SK-N-SH treated with all-trans-retinoic acid at 6 μM for 48 hours (cell line): ENCODE measurements around the gene CDHR4.
"Not testable (repeated sequence)": the region's sequence is repeated elsewhere in the genome, so short reads cannot be mapped to it uniquely, and the experiment has no call there.

Experiments
- ATAC-seq: fragments of 200-7000 bp; cut with Tn5 transposase; 3 replicates; pipeline ENCODE4 v1.9.1; 2020; ENCODE audit warnings: mild to moderate bottlenecking, moderate library complexity
- ARNTL ChIP-seq: fragments of 450-650 bp; formaldehyde crosslinking; IDR thresholded peaks from 2 replicates; pipeline ENCODE4 v1.5.0; 2020; ENCODE audit warnings: low read depth, mild to moderate bottlenecking, moderate library complexity, borderline replicate concordance
- BACH2 ChIP-seq: fragments of 250-450 bp; sonication (Bioruptor Pico); IDR thresholded peaks from 2 replicates; pipeline ENCODE4 v1.9.0; 2021; ENCODE audit warnings: mild to moderate bottlenecking, borderline replicate concordance
- CREB5 ChIP-seq: fragments of 250-450 bp; sonication (Bioruptor Pico); IDR thresholded peaks from 2 replicates; pipeline ENCODE4 v1.5.1; 2020; ENCODE audit warnings: low read depth, mild to moderate bottlenecking, moderate library complexity
- CSRNP3 ChIP-seq: fragments of 250-450 bp; sonication (Bioruptor Pico); IDR thresholded peaks from 2 replicates; pipeline ENCODE4 v1.5.1; 2021; ENCODE audit warnings: mild to moderate bottlenecking, moderate library complexity
- ESRRG ChIP-seq: fragments of 250-450 bp; sonication (Bioruptor Pico); IDR thresholded peaks from 2 replicates; pipeline ENCODE4 v1.6.1; 2021; ENCODE audit warnings: mild to moderate bottlenecking
- GLIS3 ChIP-seq: fragments of 250-450 bp; sonication (Bioruptor Pico); IDR thresholded peaks from 2 replicates; pipeline ENCODE4 v1.5.0; 2020; ENCODE audit warnings: mild to moderate bottlenecking, moderate library complexity
- ISL1 ChIP-seq: fragments of 250-450 bp; sonication (Bioruptor Pico); IDR thresholded peaks from 2 replicates; pipeline ENCODE4 v2.1.2; 2022; ENCODE audit warnings: mild to moderate bottlenecking, moderate library complexity
- OSR1 ChIP-seq: fragments of 250-450 bp; sonication (Bioruptor Pico); IDR thresholded peaks from 2 replicates; pipeline ENCODE4 v1.8.0; 2022; ENCODE audit warnings: moderate library complexity, mild to moderate bottlenecking, inconsistent platforms
- PATZ1 ChIP-seq: fragments of 250-450 bp; sonication (Bioruptor Pico); IDR thresholded peaks from 2 replicates; pipeline ENCODE4 v1.8.0; 2020; ENCODE audit warnings: mild to moderate bottlenecking, moderate library complexity, borderline replicate concordance
- POU6F1 ChIP-seq: fragments of 250-450 bp; sonication (Bioruptor Pico); IDR thresholded peaks from 2 replicates; pipeline ENCODE4 v1.8.0; 2021; ENCODE audit warnings: low read depth, mild to moderate bottlenecking, moderate library complexity, borderline replicate concordance
- PPARA ChIP-seq: fragments of 250-450 bp; sonication (Bioruptor Pico); IDR thresholded peaks from 2 replicates; pipeline ENCODE4 v1.5.0; 2020; ENCODE audit warnings: mild to moderate bottlenecking, borderline replicate concordance
- RARB ChIP-seq: fragments of 250-450 bp; sonication (Bioruptor Pico); IDR thresholded peaks from 2 replicates; pipeline ENCODE4 v1.8.0; 2021; ENCODE audit warnings: mild to moderate bottlenecking, moderate library complexity
- SNAI2 ChIP-seq: fragments of 250-450 bp; sonication (Bioruptor Pico); IDR thresholded peaks from 2 replicates; pipeline ENCODE4 v1.5.0; 2020; ENCODE audit warnings: mild to moderate bottlenecking, moderate library complexity
- TCF4 ChIP-seq: fragments of 250-450 bp; sonication (Bioruptor Pico); IDR thresholded peaks from 2 replicates; pipeline ENCODE4 v1.8.0; 2021; ENCODE audit warnings: mild to moderate bottlenecking, moderate library complexity, borderline replicate concordance
- TOX ChIP-seq: fragments of 250-450 bp; sonication (Bioruptor Pico); IDR thresholded peaks from 2 replicates; pipeline ENCODE4 v1.8.0; 2021; ENCODE audit warnings: mild to moderate bottlenecking, moderate library complexity, borderline replicate concordance
- TSHZ2 ChIP-seq: fragments of 250-450 bp; sonication (Bioruptor Pico); IDR thresholded peaks from 2 replicates; pipeline ENCODE4 v1.5.0; 2020; ENCODE audit warnings: mild to moderate bottlenecking, moderate library complexity
- ZC3H10 ChIP-seq: fragments of 250-450 bp; sonication (Bioruptor Pico); IDR thresholded peaks from 2 replicates; pipeline ENCODE4 v1.5.1; 2021; ENCODE audit warnings: mild to moderate bottlenecking, moderate library complexity
- ZFP3 ChIP-seq: fragments of 250-450 bp; sonication (Bioruptor Pico); IDR thresholded peaks from 2 replicates; pipeline ENCODE4 v1.5.0; 2020; ENCODE audit warnings: mild to moderate bottlenecking, moderate library complexity
- ZFP30 ChIP-seq: fragments of 450-650 bp; formaldehyde crosslinking; IDR thresholded peaks from 2 replicates; pipeline ENCODE4 v1.5.0; 2022; ENCODE audit warnings: mild to moderate bottlenecking, moderate library complexity
- ZNF565 ChIP-seq: fragments of 450-650 bp; formaldehyde crosslinking; conservative IDR thresholded peaks from 2 replicates; pipeline ENCODE4 v1.5.0; 2020; ENCODE audit warnings: low read depth, mild to moderate bottlenecking, moderate library complexity
- ZNF70 ChIP-seq: fragments of 450-650 bp; formaldehyde crosslinking; IDR thresholded peaks from 2 replicates; pipeline ENCODE4 v1.5.0; 2020; ENCODE audit warnings: mild to moderate bottlenecking, moderate library complexity
- ZNF8 ChIP-seq: fragments of 450-650 bp; formaldehyde crosslinking; IDR thresholded peaks from 2 replicates; pipeline ENCODE4 v1.5.0; 2020; ENCODE audit warnings: mild to moderate bottlenecking, moderate library complexity

Gene CDHR4

GRCh38 chr3:49831341-49831740 is 31.7 kb upstream of the CDHR4 start:
- ATAC-seq: no peak
- TF ChIP-seq ZNF70 (CRISPR knock-in tag): no peak
- no peak for TF ChIP-seq RARB (CRISPR knock-in tag)
- no peak for TF ChIP-seq GLIS3
- no peak for TF ChIP-seq CSRNP3
- TF ChIP-seq CREB5 (CRISPR knock-in tag): no peak

- no peak for ATAC-seq
- TF ChIP-seq ESRRG (CRISPR knock-in tag): no peak
- TF ChIP-seq CREB5 (CRISPR knock-in tag): no peak
- TF ChIP-seq ZFP30: no peak
- TF ChIP-seq ZNF565 (CRISPR knock-in tag): no peak
- TF ChIP-seq ZNF8 (CRISPR knock-in tag): no peak
- TF ChIP-seq POU6F1 (CRISPR knock-in tag): no peak
- TF ChIP-seq TSHZ2 (CRISPR knock-in tag): no peak
- no peak for TF ChIP-seq SNAI2
- no peak for TF ChIP-seq OSR1 (CRISPR knock-in tag)
- no peak for TF ChIP-seq TOX (CRISPR knock-in tag)
- no peak for TF ChIP-seq PPARA
- TF ChIP-seq GLIS3: no peak
- no peak for TF ChIP-seq BACH2 (CRISPR knock-in tag)
- TF ChIP-seq TCF4 (CRISPR knock-in tag): no peak
- no peak for TF ChIP-seq RARB (CRISPR knock-in tag)
- no peak for TF ChIP-seq ARNTL (CRISPR knock-in tag)
- TF ChIP-seq ZNF70 (CRISPR knock-in tag): no peak
- TF ChIP-seq ZC3H10: no peak
- TF ChIP-seq ISL1 (CRISPR knock-in tag): no peak
- TF ChIP-seq ZFP3: no peak
Observed at GRCh38 chr3:49826016-49826415, 26.3 kb upstream of the CDHR4 start.

- not testable (repeated sequence) for ATAC-seq
Observed at GRCh38 chr3:49823131-49823530, 23.5 kb upstream of the CDHR4 start.

- ATAC-seq: peak; percentile 95
- TF ChIP-seq BACH2 (CRISPR knock-in tag) (no peak), PATZ1 (CRISPR knock-in tag) (no peak), ZNF565 (CRISPR knock-in tag) (no peak), TCF4 (CRISPR knock-in tag) (no peak), ISL1 (CRISPR knock-in tag) (no peak), ZFP30 (no peak), TSHZ2 (CRISPR knock-in tag) (no peak)
Observed at GRCh38 chr3:49813497-49814174, 14.0 kb upstream of the CDHR4 start, which contains the start of gene UBA7. UBA7 (minus strand) TSS chr3:49813953; CDS start chr3:49813787, 166 bp downstream.
